Measurements from ENCODE around the gene ARHGAP31.

DNA sequence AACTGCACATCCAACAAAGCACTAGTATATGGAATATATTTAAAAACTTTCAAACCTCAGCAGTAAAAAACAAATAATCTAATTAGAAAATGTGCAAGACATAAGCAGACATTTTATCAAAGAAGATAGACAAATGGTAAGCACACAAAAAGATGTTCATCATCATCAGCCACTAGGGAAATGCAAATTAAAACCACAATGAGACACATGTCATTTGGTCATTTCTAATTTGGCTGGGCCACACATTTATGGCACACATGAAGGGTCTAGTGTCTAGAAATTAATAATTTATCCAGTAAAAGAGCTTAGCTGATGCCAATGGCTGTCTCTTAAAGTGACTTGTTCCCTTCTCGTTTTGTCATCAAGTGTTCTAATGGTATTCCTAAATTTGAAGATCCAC, 45.8 kb downstream of the ARHGAP31 start:
- TF ChIP-seq, protein P1, sequence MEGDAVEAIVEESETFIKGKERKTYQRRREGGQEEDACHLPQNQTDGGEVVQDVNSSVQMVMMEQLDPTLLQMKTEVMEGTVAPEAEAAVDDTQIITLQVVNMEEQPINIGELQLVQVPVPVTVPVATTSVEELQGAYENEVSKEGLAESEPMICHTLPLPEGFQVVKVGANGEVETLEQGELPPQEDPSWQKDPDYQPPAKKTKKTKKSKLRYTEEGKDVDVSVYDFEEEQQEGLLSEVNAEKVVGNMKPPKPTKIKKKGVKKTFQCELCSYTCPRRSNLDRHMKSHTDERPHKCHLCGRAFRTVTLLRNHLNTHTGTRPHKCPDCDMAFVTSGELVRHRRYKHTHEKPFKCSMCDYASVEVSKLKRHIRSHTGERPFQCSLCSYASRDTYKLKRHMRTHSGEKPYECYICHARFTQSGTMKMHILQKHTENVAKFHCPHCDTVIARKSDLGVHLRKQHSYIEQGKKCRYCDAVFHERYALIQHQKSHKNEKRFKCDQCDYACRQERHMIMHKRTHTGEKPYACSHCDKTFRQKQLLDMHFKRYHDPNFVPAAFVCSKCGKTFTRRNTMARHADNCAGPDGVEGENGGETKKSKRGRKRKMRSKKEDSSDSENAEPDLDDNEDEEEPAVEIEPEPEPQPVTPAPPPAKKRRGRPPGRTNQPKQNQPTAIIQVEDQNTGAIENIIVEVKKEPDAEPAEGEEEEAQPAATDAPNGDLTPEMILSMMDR (IDR thresholded peaks at IDR 0.05), result no peak
- TF ChIP-seq POLR2A (IDR thresholded peaks at IDR 0.05), result no peak

All from esophagus squamous epithelium (tissue), 4 donors.